SK-N-SH treated with all-trans-retinoic acid at 6 μM for 48 hours (cell line): Measurements from ENCODE around the gene DGKE.

Experiments
- ARNTL ChIP-seq: fragments of 450-650 bp; formaldehyde crosslinking; IDR thresholded peaks from 2 replicates; pipeline ENCODE4 v1.5.0; 2020; ENCODE audit warnings: low read depth, mild to moderate bottlenecking, moderate library complexity, borderline replicate concordance
- BACH2 ChIP-seq: fragments of 250-450 bp; sonication (Bioruptor Pico); IDR thresholded peaks from 2 replicates; pipeline ENCODE4 v1.9.0; 2021; ENCODE audit warnings: mild to moderate bottlenecking, borderline replicate concordance
- CSDC2 ChIP-seq: fragments of 250-450 bp; sonication (Bioruptor Pico); IDR thresholded peaks from 2 replicates; pipeline ENCODE4 v1.5.0; 2020; ENCODE audit warnings: mild to moderate bottlenecking, moderate library complexity
- ESRRG ChIP-seq: fragments of 250-450 bp; sonication (Bioruptor Pico); IDR thresholded peaks from 2 replicates; pipeline ENCODE4 v1.6.1; 2021; ENCODE audit warnings: mild to moderate bottlenecking
- GLIS3 ChIP-seq: fragments of 250-450 bp; sonication (Bioruptor Pico); IDR thresholded peaks from 2 replicates; pipeline ENCODE4 v1.5.0; 2020; ENCODE audit warnings: mild to moderate bottlenecking, moderate library complexity
- PPARA ChIP-seq: fragments of 250-450 bp; sonication (Bioruptor Pico); IDR thresholded peaks from 2 replicates; pipeline ENCODE4 v1.5.0; 2020; ENCODE audit warnings: mild to moderate bottlenecking, borderline replicate concordance
- RARB ChIP-seq: fragments of 250-450 bp; sonication (Bioruptor Pico); IDR thresholded peaks from 2 replicates; pipeline ENCODE4 v1.8.0; 2021; ENCODE audit warnings: mild to moderate bottlenecking, moderate library complexity
- TOX ChIP-seq: fragments of 250-450 bp; sonication (Bioruptor Pico); IDR thresholded peaks from 2 replicates; pipeline ENCODE4 v1.8.0; 2021; ENCODE audit warnings: mild to moderate bottlenecking, moderate library complexity, borderline replicate concordance
- ZFP30 ChIP-seq: fragments of 450-650 bp; formaldehyde crosslinking; IDR thresholded peaks from 2 replicates; pipeline ENCODE4 v1.5.0; 2022; ENCODE audit warnings: mild to moderate bottlenecking, moderate library complexity
- ZNF8 ChIP-seq: fragments of 450-650 bp; formaldehyde crosslinking; IDR thresholded peaks from 2 replicates; pipeline ENCODE4 v1.5.0; 2020; ENCODE audit warnings: mild to moderate bottlenecking, moderate library complexity
- TF ChIP-seq, protein P1 (sequence below): fragments of 250-450 bp; sonication (Bioruptor Pico); IDR thresholded peaks from 2 replicates; pipeline ENCODE4 v1.8.0; 2020; ENCODE audit warnings: mild to moderate bottlenecking, moderate library complexity, borderline replicate concordance
- TF ChIP-seq, protein P2 (sequence below): fragments of 250-450 bp; sonication (Bioruptor Pico); IDR thresholded peaks from 2 replicates; pipeline ENCODE4 v1.5.1; 2020; ENCODE audit warnings: low read depth, mild to moderate bottlenecking, moderate library complexity
- TF ChIP-seq, protein P3 (sequence below): fragments of 250-450 bp; sonication (Bioruptor Pico); IDR thresholded peaks from 2 replicates; pipeline ENCODE4 v1.5.1; 2021; ENCODE audit warnings: mild to moderate bottlenecking, moderate library complexity

DNA sequence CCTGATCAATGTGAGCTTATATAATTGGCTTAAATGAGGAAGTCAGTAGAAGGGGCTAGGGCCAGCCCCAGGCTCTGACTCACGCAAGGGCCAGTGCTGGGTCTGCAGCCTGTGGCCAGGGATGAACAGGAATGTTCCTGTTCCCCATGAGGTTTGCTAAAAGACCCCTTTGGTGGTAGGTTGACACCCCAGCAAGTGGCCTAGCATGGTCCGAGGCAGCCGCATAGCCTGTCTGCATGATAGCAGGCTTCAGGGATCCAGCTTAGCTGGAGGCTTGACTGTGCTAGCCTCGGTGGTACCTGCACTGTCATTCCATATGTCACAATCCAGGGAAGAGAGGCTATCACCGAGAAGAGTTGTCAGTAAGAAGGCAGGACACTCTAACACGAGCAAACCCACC, 56.4 kb downstream of the DGKE start:
- TF ChIP-seq RARB (CRISPR knock-in tag): no peak
- TF ChIP-seq, protein P1, sequence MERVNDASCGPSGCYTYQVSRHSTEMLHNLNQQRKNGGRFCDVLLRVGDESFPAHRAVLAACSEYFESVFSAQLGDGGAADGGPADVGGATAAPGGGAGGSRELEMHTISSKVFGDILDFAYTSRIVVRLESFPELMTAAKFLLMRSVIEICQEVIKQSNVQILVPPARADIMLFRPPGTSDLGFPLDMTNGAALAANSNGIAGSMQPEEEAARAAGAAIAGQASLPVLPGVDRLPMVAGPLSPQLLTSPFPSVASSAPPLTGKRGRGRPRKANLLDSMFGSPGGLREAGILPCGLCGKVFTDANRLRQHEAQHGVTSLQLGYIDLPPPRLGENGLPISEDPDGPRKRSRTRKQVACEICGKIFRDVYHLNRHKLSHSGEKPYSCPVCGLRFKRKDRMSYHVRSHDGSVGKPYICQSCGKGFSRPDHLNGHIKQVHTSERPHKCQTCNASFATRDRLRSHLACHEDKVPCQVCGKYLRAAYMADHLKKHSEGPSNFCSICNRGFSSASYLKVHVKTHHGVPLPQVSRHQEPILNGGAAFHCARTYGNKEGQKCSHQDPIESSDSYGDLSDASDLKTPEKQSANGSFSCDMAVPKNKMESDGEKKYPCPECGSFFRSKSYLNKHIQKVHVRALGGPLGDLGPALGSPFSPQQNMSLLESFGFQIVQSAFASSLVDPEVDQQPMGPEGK (CRISPR knock-in tag): no peak
- TF ChIP-seq ZFP30: no peak
- TF ChIP-seq, protein P2, sequence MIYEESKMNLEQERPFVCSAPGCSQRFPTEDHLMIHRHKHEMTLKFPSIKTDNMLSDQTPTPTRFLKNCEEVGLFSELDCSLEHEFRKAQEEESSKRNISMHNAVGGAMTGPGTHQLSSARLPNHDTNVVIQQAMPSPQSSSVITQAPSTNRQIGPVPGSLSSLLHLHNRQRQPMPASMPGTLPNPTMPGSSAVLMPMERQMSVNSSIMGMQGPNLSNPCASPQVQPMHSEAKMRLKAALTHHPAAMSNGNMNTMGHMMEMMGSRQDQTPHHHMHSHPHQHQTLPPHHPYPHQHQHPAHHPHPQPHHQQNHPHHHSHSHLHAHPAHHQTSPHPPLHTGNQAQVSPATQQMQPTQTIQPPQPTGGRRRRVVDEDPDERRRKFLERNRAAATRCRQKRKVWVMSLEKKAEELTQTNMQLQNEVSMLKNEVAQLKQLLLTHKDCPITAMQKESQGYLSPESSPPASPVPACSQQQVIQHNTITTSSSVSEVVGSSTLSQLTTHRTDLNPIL: no peak
- TF ChIP-seq BACH2 (CRISPR knock-in tag): no peak
- no peak for TF ChIP-seq PPARA (CRISPR knock-in tag)
- TF ChIP-seq ARNTL (CRISPR knock-in tag): no peak
- no peak for TF ChIP-seq GLIS3 (CRISPR knock-in tag)
- TF ChIP-seq, protein P3, sequence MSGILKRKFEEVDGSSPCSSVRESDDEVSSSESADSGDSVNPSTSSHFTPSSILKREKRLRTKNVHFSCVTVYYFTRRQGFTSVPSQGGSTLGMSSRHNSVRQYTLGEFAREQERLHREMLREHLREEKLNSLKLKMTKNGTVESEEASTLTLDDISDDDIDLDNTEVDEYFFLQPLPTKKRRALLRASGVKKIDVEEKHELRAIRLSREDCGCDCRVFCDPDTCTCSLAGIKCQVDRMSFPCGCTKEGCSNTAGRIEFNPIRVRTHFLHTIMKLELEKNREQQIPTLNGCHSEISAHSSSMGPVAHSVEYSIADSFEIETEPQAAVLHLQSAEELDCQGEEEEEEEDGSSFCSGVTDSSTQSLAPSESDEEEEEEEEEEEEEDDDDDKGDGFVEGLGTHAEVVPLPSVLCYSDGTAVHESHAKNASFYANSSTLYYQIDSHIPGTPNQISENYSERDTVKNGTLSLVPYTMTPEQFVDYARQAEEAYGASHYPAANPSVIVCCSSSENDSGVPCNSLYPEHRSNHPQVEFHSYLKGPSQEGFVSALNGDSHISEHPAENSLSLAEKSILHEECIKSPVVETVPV (CRISPR knock-in tag): no peak
- no peak for TF ChIP-seq ZNF8 (CRISPR knock-in tag)
- no peak for TF ChIP-seq CSDC2 (CRISPR knock-in tag)
- TF ChIP-seq ESRRG: no peak
- TF ChIP-seq TOX (CRISPR knock-in tag): no peak
